Right atrium auricular region (tissue), 2 donors: Measurements from ENCODE around the gene ADGRL3. TPM values are rescaled to one million over a fixed set of nuclear protein-coding genes. Genes with fewer than 3 reads are reported as not detected.

ENCODE experiments used
- DNase-seq: peaks from one replicate; pipeline ENCODE4 v3.0.0-alpha.2; 2019; ENCODE audit warnings: low spot score
- H3K27ac ChIP-seq, 2 donors: fragments of 200-600 bp; sonication (generic); 1 replicate in 1 of 2; 2 replicates in 1 of 2; pipeline ENCODE4 v1.5.1; 2016 to 2019
- H3K27me3 ChIP-seq, 2 donors: fragments of 200-600 bp; sonication (generic); one replicate each; pipeline versions ENCODE4 v1.5.1 to v1.6.0; 2017 to 2019
- H3K36me3 ChIP-seq: fragments of 200-600 bp; sonication (generic); one replicate; pipeline ENCODE4 v1.5.1; 2016
- H3K4me1 ChIP-seq, 2 donors: fragments of 200-600 bp; sonication (generic); one replicate each; pipeline versions ENCODE4 v1.5.1 to v1.6.0; 2017 to 2019
- H3K4me3 ChIP-seq, 2 donors: fragments of 200-600 bp; sonication (generic); 1 replicate in 1 of 2; 2 replicates in 1 of 2; pipeline ENCODE4 v1.5.1; 2017 to 2019; ENCODE audit warnings: mild to moderate bottlenecking in 1 of 2, moderate library complexity in 1 of 2
- H3K9me3 ChIP-seq, 2 donors: fragments of 200-600 bp; sonication (generic); one replicate each; pipeline ENCODE4 v1.5.1; 2019
- CTCF ChIP-seq, 2 donors: fragments of 200-600 bp; sonication (generic); IDR thresholded peaks; one replicate each; pipeline ENCODE4 v1.5.1; 2019; ENCODE audit warnings: antibody characterized with exemption in 2 of 2
- total RNA-seq, 2 donors: library from RNA; depleted of rRNA; stranded (reverse); fragments of >200 nt; gene quantifications; one replicate each; pipeline ENCODE4 v1.1.0, GENCODE V29; 2016

ADGRL3 gene
- total RNA-seq, 2 donors from 2014 or later, result 0.86 to 1.9 TPM

GRCh38 chr4:61938250-61938846 lies 738.2 kb downstream of the ADGRL3 start:
- no peak for TF ChIP-seq CTCF (IDR thresholded peaks at IDR 0.05)
- Histone ChIP-seq H3K27ac (no peak overlapping the region), H3K4me3 (no peak overlapping the region), H3K36me3 (no peaks in the 10 kb centered on the region), H3K4me1 (no peaks in the 10 kb centered on the region), H3K9me3 (no peaks in the 10 kb centered on the region), H3K27me3 (no peaks in the 10 kb centered on the region)
- DNase-seq, result no peak

- TF ChIP-seq CTCF (IDR thresholded peaks at IDR 0.05), result no peak
- Histone ChIP-seq H3K4me3 (no peak overlapping the region), H3K27me3 (no peaks in the 10 kb centered on the region), H3K9me3 (no peaks in the 10 kb centered on the region), H3K27ac (no peak overlapping the region), H3K4me1 (no peaks in the 10 kb centered on the region), H3K36me3 (no peaks in the 10 kb centered on the region)
- DNase-seq, result no peak
Measured at GRCh38 chr4:61950625-61951024, 750.5 kb downstream of the ADGRL3 start.

- no peaks in the 10 kb centered on the region for H3K27me3 ChIP-seq
- H3K4me3 ChIP-seq, result no peak overlapping the region
- DNase-seq, result no peak
- H3K36me3 ChIP-seq, result no peaks in the 10 kb centered on the region
- H3K9me3 ChIP-seq, result no peaks in the 10 kb centered on the region
- H3K4me1 ChIP-seq, result no peaks in the 10 kb centered on the region
- no peak overlapping the region for H3K27ac ChIP-seq
- TF ChIP-seq CTCF (IDR thresholded peaks at IDR 0.05), result no peak
Measured at GRCh38 chr4:61953386-61953785, 753.3 kb downstream of the ADGRL3 start.

GRCh38 chr4:61958591-61958990 lies 758.5 kb downstream of the ADGRL3 start:
- no peak for TF ChIP-seq CTCF (IDR thresholded peaks at IDR 0.05)
- Histone ChIP-seq H3K36me3 (no peaks in the 10 kb centered on the region), H3K9me3 (no peaks in the 10 kb centered on the region), H3K27ac (no peak overlapping the region), H3K4me1 (no peaks in the 10 kb centered on the region), H3K4me3 (no peak overlapping the region), H3K27me3 (no peaks in the 10 kb centered on the region)
- DNase-seq, result no peak

GRCh38 chr4:61959087-61959486 lies 759.0 kb downstream of the ADGRL3 start:
- Histone ChIP-seq H3K27ac (no peak overlapping the region), H3K36me3 (no peaks in the 10 kb centered on the region), H3K4me1 (no peaks in the 10 kb centered on the region), H3K27me3 (no peaks in the 10 kb centered on the region), H3K4me3 (no peak overlapping the region), H3K9me3 (no peaks in the 10 kb centered on the region)
- no peak for TF ChIP-seq CTCF (IDR thresholded peaks at IDR 0.05)
- no peak for DNase-seq

- no peaks in the 10 kb centered on the region for H3K36me3 ChIP-seq
- no peaks in the 10 kb centered on the region for H3K9me3 ChIP-seq
- TF ChIP-seq CTCF (IDR thresholded peaks at IDR 0.05), result no peak
- H3K27me3 ChIP-seq, result no peaks in the 10 kb centered on the region
- no peak overlapping the region for H3K4me3 ChIP-seq
- no peaks in the 10 kb centered on the region for H3K4me1 ChIP-seq
- no peak overlapping the region for H3K27ac ChIP-seq
- no peak for DNase-seq
Measured at GRCh38 chr4:61984260-61984909, 784.3 kb downstream of the ADGRL3 start.
